HepG2 (cell line): ENCODE data around the gene SVOPL. TPM values are rescaled to one million over a fixed set of nuclear protein-coding genes. Genes with fewer than 3 reads are reported as not detected.

ENCODE experiments used
- ATAC-seq: fragments of 200-7000 bp; cut with Tn5 transposase; 3 replicates; pipeline ENCODE4 v1.9.1; 2020; ENCODE audit warnings: mild to moderate bottlenecking, moderate library complexity
- BruUV-seq: library from RNA; stranded (reverse); fragments of 400-500 nt; replicated peaks from 2 replicates; lab custom pipeline; 2021; lab: Mats Ljungman, UMichigan
- CTCF ChIA-PET: fragments of 300-600 bp; formaldehyde crosslinking; extraction: SDS; loops from one replicate; lab custom pipeline; 2021; ENCODE audit warnings: low total read pairs, inconsistent platforms, low intra/inter-chr PET ratio; lab: Yijun Ruan, JAX
- POLR2A ChIA-PET: fragments of 350-600 bp; sonication (Branson Sonifier 250); formaldehyde crosslinking; loops from one replicate; lab custom pipeline; 2020; ENCODE audit warnings: antibody characterized with exemption, inconsistent platforms; lab: Yijun Ruan, JAX
- DNase-seq: peaks from one replicate; pipeline ENCODE4 v3.0.0-alpha.2; 2015; ENCODE audit warnings: low spot score
- FAIRE-seq: peaks from 3 replicates; lab custom pipeline; 2011; peaks lifted over from hg19 to GRCh38; lab: Jason Lieb, UNC
- H2AFZ ChIP-seq: one replicate; pipeline ENCODE4 v1.6.1; 2011; ENCODE audit warnings: low read length, inconsistent platforms
- H3K27ac ChIP-seq: fragments of 300-600 bp; 3 replicates; pipeline ENCODE4 v1.8.0; 2011; ENCODE audit warnings: mixed run types, mild to moderate bottlenecking, mixed read lengths, low read length, inconsistent platforms; ENCODE audit not compliant: insufficient read depth; ENCODE audit errors: extremely low read length
- H3K27me3 ChIP-seq, 2 experiments: fragments of 200-600 bp in 1 of 2; 2 replicates in 1 of 2; 3 replicates in 1 of 2; pipeline versions ENCODE4 v1.6.0 to v1.8.0; 2011; ENCODE audit warnings: low read length in 2 of 2, mild to moderate bottlenecking in 2 of 2, moderate library complexity in 2 of 2, inconsistent platforms in 1 of 2; ENCODE audit not compliant: insufficient read depth in 2 of 2, control insufficient read depth in 1 of 2
- H3K36me3 ChIP-seq, 2 experiments: fragments of 200-600 bp in 1 of 2; replicated peaks in 1 of 2; 2 replicates in 1 of 2; 3 replicates in 1 of 2; pipeline versions ENCODE4 v1.5.1 to v1.8.0; 2011; ENCODE audit warnings: low read length in 2 of 2, inconsistent platforms in 1 of 2; ENCODE audit not compliant: insufficient read depth in 2 of 2, control insufficient read depth in 1 of 2
- H3K4me1 ChIP-seq: 2 replicates; pipeline ENCODE4 v1.5.1; 2012; ENCODE audit warnings: low read length, inconsistent platforms; ENCODE audit not compliant: insufficient read depth
- H3K4me2 ChIP-seq: 2 replicates; pipeline ENCODE4 v1.6.0; 2011; ENCODE audit warnings: low read depth, low read length, inconsistent platforms
- H3K4me3 ChIP-seq, 3 experiments: fragments of 200-600 bp in 1 of 3; sonication (generic), shearing (Covaris generic) in 1 of 3; replicated peaks in 1 of 3; 2 replicates each; pipeline ENCODE4 v1.5.1; 2011 to 2016; ENCODE audit warnings: low read length in 3 of 3, inconsistent platforms in 2 of 3, low read depth in 2 of 3, mild to moderate bottlenecking in 2 of 3, control low read depth in 1 of 3, mixed read lengths in 1 of 3; ENCODE audit not compliant: insufficient read depth in 1 of 3
- H3K79me2 ChIP-seq: one replicate; pipeline ENCODE4 v1.6.1; 2011; ENCODE audit warnings: low read length, inconsistent platforms; ENCODE audit not compliant: insufficient read depth
- H3K9ac ChIP-seq: 2 replicates; pipeline ENCODE4 v1.6.0; 2011; ENCODE audit warnings: mild to moderate bottlenecking, low read depth, low read length, inconsistent platforms; ENCODE audit not compliant: insufficient read depth
- H3K9me3 ChIP-seq: 2 replicates; pipeline ENCODE4 v1.5.1; 2012; ENCODE audit warnings: mild to moderate bottlenecking, low read length
- H4K20me1 ChIP-seq: 2 replicates; pipeline ENCODE4 v1.6.0; 2011; ENCODE audit warnings: inconsistent platforms, mild to moderate bottlenecking, low read length, moderate library complexity; ENCODE audit not compliant: insufficient read depth
- BHLHE40 ChIP-seq: IDR thresholded peaks from 2 replicates; pipeline ENCODE4 v1.6.1; 2011; ENCODE audit warnings: low read length, improper control_type of control experiment
- ETV6 ChIP-seq: sonication (generic); formaldehyde crosslinking; conservative IDR thresholded peaks from 2 replicates; pipeline ENCODE4 v1.4.0; 2020; ENCODE audit warnings: missing genetic modification reagents
- HNRNPH1 ChIP-seq: fragments of 200-400 bp; formaldehyde crosslinking; optimal IDR thresholded peaks from 2 replicates; pipeline ENCODE3; 2017; ENCODE audit warnings: mild to moderate bottlenecking, low read depth, low read length
- PHF5A ChIP-seq: IDR thresholded peaks from one replicate; pipeline ENCODE4 v1.6.1; 2018; ENCODE audit warnings: low read depth, missing genetic modification reagents; ENCODE audit not compliant: unreplicated experiment
- POLR2A ChIP-seq, 2 experiments: IDR thresholded peaks; 2 replicates each; pipeline ENCODE4 v1.6.1; 2011; ENCODE audit warnings: low read depth in 2 of 2, low read length in 2 of 2, mild to moderate bottlenecking in 1 of 2, moderate library complexity in 1 of 2; ENCODE audit not compliant: insufficient read depth in 1 of 2
- SP1 ChIP-seq, 2 experiments: fragments of 450-650 bp in 1 of 2; sonication (generic) in 1 of 2; formaldehyde crosslinking in 1 of 2; IDR thresholded peaks; 2 replicates each; pipeline versions ENCODE4 v1.4.0 to v1.6.1; 2016 to 2020; ENCODE audit warnings: missing genetic modification reagents in 1 of 2
- ZMYM2 ChIP-seq: sonication (generic); formaldehyde crosslinking; IDR thresholded peaks from 2 replicates; pipeline ENCODE4 v1.8.0; 2022; ENCODE audit warnings: mild to moderate bottlenecking, missing genetic modification reagents
- ZNF713 ChIP-seq: sonication (generic); formaldehyde crosslinking; IDR thresholded peaks from 2 replicates; pipeline ENCODE4 v1.4.0; 2020; ENCODE audit warnings: mild to moderate bottlenecking, missing genetic modification reagents
- WGBS: methylation state at CpG from one replicate; pipeline ENCODE4 v1.1.6; 2017; ENCODE audit warnings: low lambda C conversion rate; 5-methylcytosine and 5-hydroxymethylcytosine counted together
- in situ Hi-C: cut with HindIII; loops from 2 replicates; pipeline ENCODE4 v1.10.0; 2017; ENCODE audit warnings: low pct_unique_long_range_greater_than_20kb; ENCODE audit not compliant: extremely low pct_ligation_motif_present
- intact Hi-C: fragments of 100-400 bp; cut with micrococcal nuclease; formaldehyde crosslinking; loops from one replicate; pipeline ENCODE4 v1.10.0; 2022; ENCODE audit not compliant: unreplicated experiment
- polyA plus RNA-seq, 8 experiments: library from polyadenylated mRNA; depleted of rRNA in 3 of 8; stranded (reverse) in 7 of 8; unstranded in 1 of 8; fragments of >200 nt; fragmentation: Illumina TruSeq in 4 of 8; extraction: Trizol in 4 of 8; gene quantifications; 2 replicates each; pipeline versions ENCODE4 v1.2.1 to v1.2.3, GENCODE V29; 2011 to 2016; ENCODE audit warnings: low read depth in 4 of 8, missing spikeins in 1 of 8, mixed read lengths in 1 of 8; ENCODE audit not compliant: insufficient read depth in 1 of 8
- total RNA-seq, 5 experiments: library from RNA; depleted of rRNA; stranded (reverse); fragments of >200 nt; fragmentation: Illumina TruSeq; extraction: Trizol; gene quantifications; 2 replicates each; pipeline ENCODE4 v1.2.3, GENCODE V29; 2016; ENCODE audit warnings: low read depth in 1 of 5
- TF ChIP-seq, protein P1 (sequence below): sonication (generic); formaldehyde crosslinking; conservative IDR thresholded peaks from 2 replicates; pipeline ENCODE4 v1.8.0; 2022; ENCODE audit warnings: mild to moderate bottlenecking, moderate library complexity, missing genetic modification reagents
- TF ChIP-seq, protein P2 (sequence below): sonication (generic); formaldehyde crosslinking; IDR thresholded peaks from 2 replicates; pipeline ENCODE4 v1.4.0; 2020; ENCODE audit warnings: missing genetic modification reagents, low read depth, mild to moderate bottlenecking, borderline replicate concordance
- TF ChIP-seq, protein P3 (sequence below): sonication (generic); formaldehyde crosslinking; IDR thresholded peaks from 2 replicates; pipeline ENCODE4 v1.5.0; 2020; ENCODE audit warnings: mild to moderate bottlenecking, missing genetic modification reagents, borderline replicate concordance
- TF ChIP-seq, protein P4 (sequence below): sonication (generic); formaldehyde crosslinking; conservative IDR thresholded peaks from 2 replicates; pipeline ENCODE4 v1.8.0; 2022; ENCODE audit warnings: low read depth, missing genetic modification reagents
- TF ChIP-seq, protein P5 (sequence below): sonication (generic); formaldehyde crosslinking; IDR thresholded peaks from 2 replicates; pipeline ENCODE4 v1.4.0; 2020; ENCODE audit warnings: mild to moderate bottlenecking, missing genetic modification reagents, borderline replicate concordance

The SVOPL gene
- total and polyA plus RNA-seq, 2 of the 13 experiments (the other 11 are each of a cell fraction or from before 2014, with no cell fraction given): not detected

DNA sequence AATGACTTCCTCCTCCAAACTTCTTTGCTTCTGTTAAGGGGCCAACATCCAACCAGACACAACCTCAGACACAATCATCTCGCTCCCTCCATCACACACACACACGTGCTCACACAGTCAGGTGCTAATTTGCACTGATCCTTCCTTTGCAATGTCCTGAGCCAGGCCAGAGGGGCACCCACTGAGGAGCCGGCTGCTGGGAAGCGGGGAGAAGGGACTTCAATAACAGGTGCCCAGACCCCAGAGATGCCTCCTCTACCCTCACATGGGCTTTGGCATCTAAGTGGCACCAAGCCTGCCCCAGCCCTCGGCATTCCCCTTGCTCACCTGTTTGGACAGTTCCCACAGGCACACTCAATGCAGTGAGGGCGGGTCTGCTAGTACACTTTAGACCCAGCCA, 34.2 kb upstream of the SVOPL start:
- H3K79me2 ChIP-seq: no peaks in the 10 kb centered on the region
- no peaks in the 10 kb centered on the region for H4K20me1 ChIP-seq
- intact Hi-C loops: loop anchor here (5.0 to 10.0 kb wide), 4 partner anchors 143 to 841 kb away; partner anchors contain the start of gene TRIM24
- H3K4me1 ChIP-seq: peaks cover 20% of the 10 kb centered on the region
- BruUV-seq: no TSS peak
- CTCF ChIA-PET: no interaction called here
- no peak for FAIRE-seq
- H3K27ac ChIP-seq: no peak overlapping the region
- H2AFZ ChIP-seq: no peak overlapping the region
- H3K27me3 ChIP-seq: no peaks in the 10 kb centered on the region
- no peaks in the 10 kb centered on the region for H3K36me3 ChIP-seq
- no peak for ATAC-seq
- in situ Hi-C loops: loop anchor here (10.0 to 25.0 kb wide), 3 partner anchors 141 to 723 kb away; partner anchors contain the start of gene CREB3L2
- POLR2A ChIA-PET: no interaction called here
- no peak overlapping the region for H3K4me3 ChIP-seq
- no peak overlapping the region for H3K9ac ChIP-seq
- no peak for DNase-seq
- no peaks in the 10 kb centered on the region for H3K9me3 ChIP-seq
- WGBS: 43% methylated on average over 5 of the region's 6 CpGs
- H3K4me2 ChIP-seq: no peak overlapping the region
- TF ChIP-seq HNRNPH1 (no peak), SP1 (IDR thresholded peaks at IDR 0.05) (no peak), SP1 (CRISPR knock-in tag; IDR thresholded peaks at IDR 0.05) (no peak), ETV6 (CRISPR knock-in tag) (no peak), POLR2A (IDR thresholded peaks at IDR 0.05; ENCODE audit: insufficient read depth in 1 of 2, low read depth in 2 of 2, low read length in 2 of 2) (no peak), PHF5A (no peak), ZMYM2 (CRISPR knock-in tag) (no peak), ZNF713 (CRISPR knock-in tag) (no peak), BHLHE40 (no peak)
- TF ChIP-seq, protein P1, sequence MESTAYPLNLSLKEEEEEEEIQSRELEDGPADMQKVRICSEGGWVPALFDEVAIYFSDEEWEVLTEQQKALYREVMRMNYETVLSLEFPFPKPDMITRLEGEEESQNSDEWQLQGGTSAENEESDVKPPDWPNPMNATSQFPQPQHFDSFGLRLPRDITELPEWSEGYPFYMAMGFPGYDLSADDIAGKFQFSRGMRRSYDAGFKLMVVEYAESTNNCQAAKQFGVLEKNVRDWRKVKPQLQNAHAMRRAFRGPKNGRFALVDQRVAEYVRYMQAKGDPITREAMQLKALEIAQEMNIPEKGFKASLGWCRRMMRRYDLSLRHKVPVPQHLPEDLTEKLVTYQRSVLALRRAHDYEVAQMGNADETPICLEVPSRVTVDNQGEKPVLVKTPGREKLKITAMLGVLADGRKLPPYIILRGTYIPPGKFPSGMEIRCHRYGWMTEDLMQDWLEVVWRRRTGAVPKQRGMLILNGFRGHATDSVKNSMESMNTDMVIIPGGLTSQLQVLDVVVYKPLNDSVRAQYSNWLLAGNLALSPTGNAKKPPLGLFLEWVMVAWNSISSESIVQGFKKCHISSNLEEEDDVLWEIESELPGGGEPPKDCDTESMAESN: no peak
- TF ChIP-seq, protein P2, sequence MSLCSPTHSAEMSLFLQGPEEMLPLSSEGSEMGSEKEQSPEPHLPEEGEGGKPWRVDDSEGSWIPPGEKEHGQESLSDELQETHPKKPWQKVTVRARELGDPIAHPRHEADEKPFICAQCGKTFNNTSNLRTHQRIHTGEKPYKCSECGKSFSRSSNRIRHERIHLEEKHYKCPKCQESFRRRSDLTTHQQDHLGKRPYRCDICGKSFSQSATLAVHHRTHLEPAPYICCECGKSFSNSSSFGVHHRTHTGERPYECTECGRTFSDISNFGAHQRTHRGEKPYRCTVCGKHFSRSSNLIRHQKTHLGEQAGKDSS (CRISPR knock-in tag): no peak
- TF ChIP-seq, protein P3, sequence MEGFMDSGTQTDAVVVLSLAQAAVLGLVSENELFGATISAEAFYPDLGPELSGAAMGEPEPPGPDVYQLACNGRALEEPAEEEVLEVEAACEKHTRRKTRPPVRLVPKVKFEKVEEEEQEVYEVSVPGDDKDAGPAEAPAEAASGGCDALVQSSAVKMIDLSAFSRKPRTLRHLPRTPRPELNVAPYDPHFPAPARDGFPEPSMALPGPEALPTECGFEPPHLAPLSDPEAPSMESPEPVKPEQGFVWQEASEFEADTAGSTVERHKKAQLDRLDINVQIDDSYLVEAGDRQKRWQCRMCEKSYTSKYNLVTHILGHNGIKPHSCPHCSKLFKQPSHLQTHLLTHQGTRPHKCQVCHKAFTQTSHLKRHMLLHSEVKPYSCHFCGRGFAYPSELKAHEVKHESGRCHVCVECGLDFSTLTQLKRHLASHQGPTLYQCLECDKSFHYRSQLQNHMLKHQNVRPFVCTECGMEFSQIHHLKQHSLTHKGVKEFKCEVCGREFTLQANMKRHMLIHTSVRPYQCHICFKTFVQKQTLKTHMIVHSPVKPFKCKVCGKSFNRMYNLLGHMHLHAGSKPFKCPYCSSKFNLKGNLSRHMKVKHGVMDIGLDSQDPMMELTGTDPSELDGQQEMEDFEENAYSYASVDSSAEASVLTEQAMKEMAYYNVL (CRISPR knock-in tag): no peak
- TF ChIP-seq, protein P4, sequence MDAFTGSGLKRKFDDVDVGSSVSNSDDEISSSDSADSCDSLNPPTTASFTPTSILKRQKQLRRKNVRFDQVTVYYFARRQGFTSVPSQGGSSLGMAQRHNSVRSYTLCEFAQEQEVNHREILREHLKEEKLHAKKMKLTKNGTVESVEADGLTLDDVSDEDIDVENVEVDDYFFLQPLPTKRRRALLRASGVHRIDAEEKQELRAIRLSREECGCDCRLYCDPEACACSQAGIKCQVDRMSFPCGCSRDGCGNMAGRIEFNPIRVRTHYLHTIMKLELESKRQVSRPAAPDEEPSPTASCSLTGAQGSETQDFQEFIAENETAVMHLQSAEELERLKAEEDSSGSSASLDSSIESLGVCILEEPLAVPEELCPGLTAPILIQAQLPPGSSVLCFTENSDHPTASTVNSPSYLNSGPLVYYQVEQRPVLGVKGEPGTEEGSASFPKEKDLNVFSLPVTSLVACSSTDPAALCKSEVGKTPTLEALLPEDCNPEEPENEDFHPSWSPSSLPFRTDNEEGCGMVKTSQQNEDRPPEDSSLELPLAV: no peak
- TF ChIP-seq, protein P5, sequence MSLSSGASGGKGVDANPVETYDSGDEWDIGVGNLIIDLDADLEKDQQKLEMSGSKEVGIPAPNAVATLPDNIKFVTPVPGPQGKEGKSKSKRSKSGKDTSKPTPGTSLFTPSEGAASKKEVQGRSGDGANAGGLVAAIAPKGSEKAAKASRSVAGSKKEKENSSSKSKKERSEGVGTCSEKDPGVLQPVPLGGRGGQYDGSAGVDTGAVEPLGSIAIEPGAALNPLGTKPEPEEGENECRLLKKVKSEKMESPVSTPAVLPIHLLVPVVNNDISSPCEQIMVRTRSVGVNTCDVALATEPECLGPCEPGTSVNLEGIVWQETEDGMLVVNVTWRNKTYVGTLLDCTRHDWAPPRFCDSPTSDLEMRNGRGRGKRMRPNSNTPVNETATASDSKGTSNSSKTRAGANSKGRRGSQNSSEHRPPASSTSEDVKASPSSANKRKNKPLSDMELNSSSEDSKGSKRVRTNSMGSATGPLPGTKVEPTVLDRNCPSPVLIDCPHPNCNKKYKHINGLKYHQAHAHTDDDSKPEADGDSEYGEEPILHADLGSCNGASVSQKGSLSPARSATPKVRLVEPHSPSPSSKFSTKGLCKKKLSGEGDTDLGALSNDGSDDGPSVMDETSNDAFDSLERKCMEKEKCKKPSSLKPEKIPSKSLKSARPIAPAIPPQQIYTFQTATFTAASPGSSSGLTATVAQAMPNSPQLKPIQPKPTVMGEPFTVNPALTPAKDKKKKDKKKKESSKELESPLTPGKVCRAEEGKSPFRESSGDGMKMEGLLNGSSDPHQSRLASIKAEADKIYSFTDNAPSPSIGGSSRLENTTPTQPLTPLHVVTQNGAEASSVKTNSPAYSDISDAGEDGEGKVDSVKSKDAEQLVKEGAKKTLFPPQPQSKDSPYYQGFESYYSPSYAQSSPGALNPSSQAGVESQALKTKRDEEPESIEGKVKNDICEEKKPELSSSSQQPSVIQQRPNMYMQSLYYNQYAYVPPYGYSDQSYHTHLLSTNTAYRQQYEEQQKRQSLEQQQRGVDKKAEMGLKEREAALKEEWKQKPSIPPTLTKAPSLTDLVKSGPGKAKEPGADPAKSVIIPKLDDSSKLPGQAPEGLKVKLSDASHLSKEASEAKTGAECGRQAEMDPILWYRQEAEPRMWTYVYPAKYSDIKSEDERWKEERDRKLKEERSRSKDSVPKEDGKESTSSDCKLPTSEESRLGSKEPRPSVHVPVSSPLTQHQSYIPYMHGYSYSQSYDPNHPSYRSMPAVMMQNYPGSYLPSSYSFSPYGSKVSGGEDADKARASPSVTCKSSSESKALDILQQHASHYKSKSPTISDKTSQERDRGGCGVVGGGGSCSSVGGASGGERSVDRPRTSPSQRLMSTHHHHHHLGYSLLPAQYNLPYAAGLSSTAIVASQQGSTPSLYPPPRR (CRISPR knock-in tag): no peak
